GM19328 (cell line): Measurements from ENCODE around the gene CWC15.
"Not testable (repeated sequence)": the region's sequence is repeated elsewhere in the genome, so short reads cannot be mapped to it uniquely, and the experiment has no call there.

Source experiments
- ATAC-seq: cut with Tn5 transposase; IDR thresholded peaks from one replicate; pipeline ENCODE4 v1.9.1; 2021; ENCODE audit warnings: mild to moderate bottlenecking, moderate library complexity; ENCODE audit not compliant: unreplicated experiment

The CWC15 gene

DNA sequence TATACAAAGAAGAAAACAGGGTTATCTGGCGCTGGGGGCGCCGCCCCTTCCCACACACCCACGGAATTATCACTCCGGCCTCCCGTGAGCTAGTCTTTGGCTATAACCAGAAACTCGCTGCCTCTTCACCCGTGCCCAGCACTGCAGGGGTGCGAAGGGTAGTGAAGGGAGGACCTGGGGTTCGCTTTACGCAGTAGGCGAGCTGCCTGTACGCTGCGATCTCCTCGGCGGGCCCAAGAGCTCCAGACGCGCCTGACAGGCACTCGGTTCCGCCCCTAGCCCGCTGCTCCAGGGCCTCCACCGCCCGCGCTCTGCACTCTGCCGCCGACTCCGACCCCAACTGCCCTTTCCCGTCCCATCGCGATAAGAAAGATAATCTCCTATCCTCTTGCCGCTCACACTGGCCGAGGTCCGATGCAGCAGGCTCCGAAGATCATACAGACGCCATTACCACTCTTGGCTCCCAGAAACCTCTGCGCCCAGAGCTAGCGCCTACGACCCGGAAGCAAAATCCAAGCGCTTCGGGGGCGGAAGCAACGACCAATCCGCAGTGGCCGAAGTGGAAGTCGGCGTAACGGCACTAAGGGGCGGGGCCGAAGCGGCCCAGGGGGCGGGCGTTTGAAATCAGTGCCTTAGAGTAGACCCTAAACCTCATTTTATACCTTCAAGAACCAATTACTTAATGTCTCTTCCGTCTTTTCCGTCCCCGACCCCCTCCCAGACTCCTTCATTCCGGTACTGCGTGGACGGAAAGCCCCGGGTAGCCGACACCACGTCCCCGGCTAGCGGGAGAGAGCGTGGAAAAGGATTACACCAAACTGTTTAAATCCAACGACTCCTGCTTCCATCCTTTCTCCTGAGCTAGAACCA lies at the start of gene CWC15, which contains the start of gene KDM4D:
Gene CWC15, minus strand, starts transcription at position 458 of the 870 bp plus-strand sequence. CDS start 1,371 bp downstream, outside the sequence.
Gene KDM4D, plus strand, starts transcription at position 611 of the 870 bp plus-strand sequence. CDS start 23,664 bp downstream, outside the sequence.
- peak; percentile 100 for ATAC-seq

- ATAC-seq = not testable (repeated sequence)
These were observed 48.1 kb upstream of the CWC15 start for GRCh38 chr11:95021468-95021867.

DNA sequence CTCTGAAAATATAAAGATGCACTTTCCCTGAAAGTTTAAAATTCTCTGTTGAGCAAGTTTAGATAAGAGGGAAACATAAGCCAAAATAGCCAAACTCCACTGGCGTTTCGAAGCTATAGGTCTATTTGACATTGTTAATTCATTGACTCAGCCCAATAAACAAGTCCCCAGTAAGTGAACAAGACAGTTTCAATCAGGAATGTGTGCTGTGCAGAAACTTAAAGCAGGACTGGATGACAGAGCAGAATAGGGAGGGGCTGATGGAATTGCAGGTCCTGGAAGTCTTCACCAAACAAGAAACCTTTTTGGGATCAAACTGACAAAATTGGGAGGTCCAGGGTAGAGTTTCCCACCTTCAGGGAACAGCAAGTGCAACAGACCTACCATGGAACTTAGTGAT lies 42.8 kb upstream of the CWC15 start:
- no peak for ATAC-seq

GRCh38 chr11:95014184-95014821 lies 40.9 kb upstream of the CWC15 start:
- ATAC-seq = no peak

- no peak for ATAC-seq
These were observed 38.0 kb upstream of the CWC15 start for GRCh38 chr11:95011376-95011775.

- ATAC-seq = no peak
These were observed 32.3 kb upstream of the CWC15 start for GRCh38 chr11:95005642-95006041.

GRCh38 chr11:95003716-95004115 lies 30.4 kb upstream of the CWC15 start:
- ATAC-seq = no peak

- ATAC-seq = no peak
These were observed 24.9 kb upstream of the CWC15 start for GRCh38 chr11:94998285-94998684.

DNA sequence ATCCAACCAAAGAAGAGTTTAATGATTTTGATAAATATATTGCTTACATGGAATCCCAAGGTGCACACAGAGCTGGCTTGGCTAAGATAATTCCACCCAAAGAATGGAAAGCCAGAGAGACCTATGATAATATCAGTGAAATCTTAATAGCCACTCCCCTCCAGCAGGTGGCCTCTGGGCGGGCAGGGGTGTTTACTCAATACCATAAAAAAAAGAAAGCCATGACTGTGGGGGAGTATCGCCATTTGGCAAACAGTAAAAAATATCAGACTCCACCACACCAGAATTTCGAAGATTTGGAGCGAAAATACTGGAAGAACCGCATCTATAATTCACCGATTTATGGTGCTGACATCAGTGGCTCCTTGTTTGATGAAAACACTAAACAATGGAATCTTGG lies 24.1 kb upstream of the CWC15 start:
- ATAC-seq = no peak

DNA sequence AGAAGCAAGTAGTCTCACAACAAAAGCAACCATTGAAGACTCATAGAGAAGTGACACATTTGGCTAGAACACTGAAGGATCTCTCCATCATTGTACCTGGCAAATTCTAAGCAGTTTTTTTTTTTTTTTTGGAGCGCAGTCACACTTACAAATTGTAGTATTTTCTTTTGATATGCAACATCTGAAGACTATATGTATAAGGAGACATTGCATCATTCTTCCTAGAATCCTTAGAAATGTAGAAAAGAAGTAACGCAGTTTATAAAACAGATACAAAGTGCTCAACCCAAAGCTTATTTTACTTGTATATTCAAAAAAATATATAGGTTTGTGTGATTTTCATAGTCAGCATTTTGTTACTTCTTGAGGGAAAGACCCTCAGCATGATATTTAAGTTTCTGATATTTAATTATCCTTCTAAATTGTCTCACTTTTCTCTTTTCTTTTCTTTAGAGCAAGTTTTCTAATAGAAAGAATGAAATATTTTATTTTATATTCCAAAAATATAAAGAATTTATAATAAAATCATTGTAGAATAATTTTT lies 20.1 kb upstream of the CWC15 start:
- no peak for ATAC-seq

DNA sequence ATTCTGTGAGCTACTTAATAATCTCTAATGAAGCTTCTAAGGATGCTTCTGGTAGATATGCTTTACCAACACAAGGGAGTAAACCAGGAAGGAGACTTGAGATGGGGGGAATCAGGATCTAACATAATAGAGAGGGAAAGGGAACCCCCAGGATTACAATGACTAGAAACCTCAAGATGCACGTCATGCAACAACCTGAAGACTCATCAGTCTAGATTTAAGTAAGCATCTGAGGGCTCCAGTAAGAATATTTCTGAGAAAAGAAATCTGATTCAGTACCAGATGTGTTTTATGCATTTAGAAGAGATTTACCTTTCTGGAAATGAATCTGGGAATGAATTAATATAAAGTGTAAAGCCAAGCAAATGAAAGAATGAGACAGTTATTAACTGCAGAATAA lies 15.4 kb upstream of the CWC15 start:
- ATAC-seq = no peak

- ATAC-seq = no peak
These were observed 14.0 kb upstream of the CWC15 start for GRCh38 chr11:94987378-94987777.

DNA sequence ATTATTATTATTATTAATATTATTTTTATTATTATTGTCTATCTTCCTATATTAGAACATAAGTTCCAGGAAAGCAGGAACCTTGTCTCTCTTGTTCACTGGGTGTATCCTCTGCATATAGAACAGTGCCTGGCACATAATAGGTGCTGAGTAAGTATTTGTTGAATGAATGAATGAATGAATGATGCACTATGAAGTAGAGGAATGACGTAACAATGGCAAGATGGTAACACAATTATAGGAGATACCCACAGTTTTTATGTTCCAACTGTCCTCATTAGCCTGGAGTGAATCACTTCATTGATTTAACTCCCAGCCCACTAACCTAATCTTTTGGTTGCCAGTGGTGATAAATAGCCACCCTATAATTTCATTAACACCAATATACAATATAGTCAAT lies 2.2 kb upstream of the CWC15 start:
- no peak for ATAC-seq

GRCh38 chr11:94974178-94974577 lies 822 bp upstream of the CWC15 start:
- ATAC-seq = no peak

DNA sequence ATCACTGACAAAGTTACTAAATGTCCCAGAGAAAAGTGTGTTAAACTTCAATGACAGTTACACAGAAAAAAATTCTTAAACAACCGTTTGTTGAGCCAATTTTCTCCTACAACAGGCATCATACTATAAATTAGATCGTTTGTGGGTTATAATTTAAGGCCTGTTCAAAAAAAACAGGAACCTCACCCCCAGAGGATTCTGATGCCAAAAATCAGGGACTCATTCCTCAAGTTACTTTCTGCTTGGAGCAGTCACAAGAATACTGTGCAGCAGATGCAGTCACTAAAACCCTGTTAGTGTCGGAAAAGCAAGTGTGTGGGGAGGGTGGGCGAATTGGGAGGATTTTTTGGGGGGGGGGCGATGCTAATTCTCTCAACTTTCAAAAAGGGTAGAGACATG lies 657 bp downstream of the CWC15 start:
- ATAC-seq = no peak

GRCh38 chr11:94968334-94968958 lies 4.9 kb downstream of the CWC15 start:
- ATAC-seq = no peak

- ATAC-seq = no peak
These were observed 8.4 kb downstream of the CWC15 start for GRCh38 chr11:94964934-94965333.

- no peak for ATAC-seq
These were observed 12.1 kb downstream of the CWC15 start for GRCh38 chr11:94961255-94961654.

DNA sequence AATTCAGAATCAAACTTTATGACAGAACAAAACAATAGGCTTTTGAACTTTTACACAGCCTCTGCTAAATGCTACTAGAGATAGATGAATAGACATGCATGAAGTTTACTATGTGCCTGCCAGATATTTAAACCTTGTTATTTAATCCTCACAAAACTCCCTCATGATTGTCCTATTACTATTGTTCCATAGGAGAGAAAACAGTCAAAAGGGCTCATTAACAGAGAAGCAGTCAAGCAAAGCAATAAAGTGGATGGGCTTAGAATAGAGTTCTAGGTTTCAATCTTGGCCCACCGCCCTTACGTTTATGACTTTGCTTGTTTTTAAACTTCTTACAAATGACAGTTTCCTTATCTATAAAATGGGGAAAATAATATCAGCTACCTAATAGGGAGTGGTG lies 12.9 kb downstream of the CWC15 start:
- ATAC-seq = no peak

GRCh38 chr11:94959179-94959578 lies 14.2 kb downstream of the CWC15 start:
- ATAC-seq = no peak

GRCh38 chr11:94958121-94958696 lies 15.1 kb downstream of the CWC15 start:
- ATAC-seq = no peak
